ENCODE results near the gene SLC1A7. TPM values are rescaled to one million over a fixed set of nuclear protein-coding genes. Genes with fewer than 3 reads are reported as not detected.

The SLC1A7 gene
- total RNA-seq, 6 experiments from 2014 or later, result 0.09 TPM; not detected in 5

DNA sequence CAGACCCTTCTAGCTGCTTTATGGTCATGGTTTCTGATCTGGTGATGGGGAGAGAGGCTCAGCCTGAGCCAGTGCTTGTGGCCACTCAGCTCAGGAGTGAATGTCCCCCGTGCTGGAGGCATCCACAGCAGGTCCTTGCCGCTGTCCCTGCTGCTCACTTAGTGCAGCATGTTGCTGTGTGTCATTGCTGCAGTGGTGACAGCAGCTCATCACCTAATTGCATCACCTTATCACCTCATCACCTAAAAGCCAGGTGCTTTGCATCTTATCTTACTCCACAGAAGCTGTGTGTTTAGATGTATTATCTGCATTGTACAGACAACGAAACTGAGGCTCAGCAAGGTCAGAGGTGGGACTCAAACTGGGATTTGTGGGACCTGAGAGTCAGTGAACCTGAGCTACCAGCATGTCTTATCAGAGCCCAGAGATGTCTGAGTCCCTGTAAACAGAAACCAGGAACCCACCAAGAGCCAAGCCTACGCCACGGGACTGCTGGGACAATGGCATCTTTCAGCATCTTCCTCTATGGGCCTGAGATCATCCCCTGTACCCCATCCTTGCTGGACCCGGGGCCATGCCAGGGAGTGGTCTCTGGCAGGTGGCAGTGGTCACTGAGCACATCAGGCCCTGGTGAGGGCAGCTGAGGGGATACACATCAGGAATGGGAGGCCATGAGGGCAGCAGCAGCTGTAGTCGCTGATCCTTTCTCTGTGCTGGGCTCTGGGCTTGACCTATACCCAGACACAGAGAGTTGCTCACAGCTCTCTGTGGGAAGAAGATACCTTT, 73.9 kb downstream of the SLC1A7 start:
- no peak for DNase-seq
- Mint-ChIP-seq H3K9me3 (no peaks in the 10 kb centered on the region), H3K4me3 (no peak overlapping the region), H3K36me3 (ENCODE audit: low read depth) (no peaks in the 10 kb centered on the region), H3K4me1 (ENCODE audit: low read depth) (peaks cover 6% of the 10 kb centered on the region; the same call in 1 of the 2 replicates), H3K27ac (no peak overlapping the region), H3K27me3 (ENCODE audit: insufficient read depth) (peaks cover 10% of the 10 kb centered on the region; the same call in 1 of the 2 replicates)
- TF ChIP-seq, protein P1, sequence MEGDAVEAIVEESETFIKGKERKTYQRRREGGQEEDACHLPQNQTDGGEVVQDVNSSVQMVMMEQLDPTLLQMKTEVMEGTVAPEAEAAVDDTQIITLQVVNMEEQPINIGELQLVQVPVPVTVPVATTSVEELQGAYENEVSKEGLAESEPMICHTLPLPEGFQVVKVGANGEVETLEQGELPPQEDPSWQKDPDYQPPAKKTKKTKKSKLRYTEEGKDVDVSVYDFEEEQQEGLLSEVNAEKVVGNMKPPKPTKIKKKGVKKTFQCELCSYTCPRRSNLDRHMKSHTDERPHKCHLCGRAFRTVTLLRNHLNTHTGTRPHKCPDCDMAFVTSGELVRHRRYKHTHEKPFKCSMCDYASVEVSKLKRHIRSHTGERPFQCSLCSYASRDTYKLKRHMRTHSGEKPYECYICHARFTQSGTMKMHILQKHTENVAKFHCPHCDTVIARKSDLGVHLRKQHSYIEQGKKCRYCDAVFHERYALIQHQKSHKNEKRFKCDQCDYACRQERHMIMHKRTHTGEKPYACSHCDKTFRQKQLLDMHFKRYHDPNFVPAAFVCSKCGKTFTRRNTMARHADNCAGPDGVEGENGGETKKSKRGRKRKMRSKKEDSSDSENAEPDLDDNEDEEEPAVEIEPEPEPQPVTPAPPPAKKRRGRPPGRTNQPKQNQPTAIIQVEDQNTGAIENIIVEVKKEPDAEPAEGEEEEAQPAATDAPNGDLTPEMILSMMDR (IDR thresholded peaks at IDR 0.05), result no peak

DNA sequence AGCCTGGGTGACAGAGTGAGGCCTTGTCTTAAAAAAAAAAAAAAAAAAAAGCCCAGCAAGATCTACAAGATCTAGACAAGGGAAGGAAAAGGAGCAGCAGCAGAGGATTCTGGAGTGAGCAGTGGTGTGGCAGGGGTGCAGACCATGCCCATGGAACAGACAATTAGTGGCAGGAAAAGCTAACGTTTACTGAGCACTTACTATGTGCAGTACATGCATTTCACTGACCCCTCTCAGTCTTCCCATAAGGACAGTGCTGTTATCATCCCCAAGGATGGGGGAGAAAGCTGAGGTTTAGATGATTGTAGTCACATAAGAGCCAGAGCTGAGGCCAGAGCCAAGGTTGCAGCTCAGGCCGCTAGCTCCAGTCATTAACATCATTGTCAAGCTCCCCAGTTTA, 74.6 kb downstream of the SLC1A7 start:
- Mint-ChIP-seq H3K27me3 (ENCODE audit: insufficient read depth) (peaks cover 10% of the 10 kb centered on the region; the same call in 1 of the 2 replicates), H3K36me3 (ENCODE audit: low read depth) (no peaks in the 10 kb centered on the region)

DNA sequence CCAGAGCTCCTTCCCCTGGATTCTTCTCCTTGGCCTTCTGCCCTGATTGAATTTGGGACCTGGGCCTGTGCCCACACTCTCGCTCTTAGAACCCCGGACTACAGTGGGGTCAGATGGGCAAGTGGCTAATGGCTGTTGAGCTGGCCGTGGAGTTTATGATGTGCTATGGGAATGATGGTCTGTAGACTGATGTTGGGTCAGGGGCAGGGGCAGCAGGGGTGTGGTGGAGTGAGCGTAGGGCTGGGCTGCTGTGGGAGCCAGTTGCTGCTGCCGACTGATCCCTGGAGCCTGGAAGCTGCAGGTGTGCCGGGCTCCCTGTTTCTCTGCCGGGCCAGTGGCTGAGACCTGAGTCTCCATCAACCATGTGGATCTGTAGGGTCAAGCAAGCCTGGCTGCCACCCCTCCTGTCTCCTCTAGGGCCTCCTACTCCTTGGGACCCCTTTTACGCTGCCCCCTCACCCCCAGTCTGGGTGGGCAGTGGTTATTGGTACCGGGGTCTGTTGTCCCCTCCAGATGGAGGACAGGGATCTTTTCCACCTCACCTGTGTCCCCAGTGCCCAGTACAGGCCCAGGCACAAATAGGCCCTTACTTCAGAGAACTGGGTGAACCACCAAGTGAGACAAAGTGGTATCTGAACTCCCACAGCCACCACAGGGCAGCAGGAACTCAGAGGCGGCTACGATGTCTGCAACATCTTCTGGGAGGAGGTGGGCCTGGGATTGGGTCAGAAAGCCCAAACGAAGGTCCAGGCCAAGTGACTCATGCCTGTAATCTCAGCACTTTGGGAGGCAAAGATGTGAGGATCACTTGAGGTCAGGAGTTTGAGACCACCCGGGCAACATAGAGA, 75.3 kb downstream of the SLC1A7 start:
- Mint-ChIP-seq H3K36me3 (ENCODE audit: low read depth) (no peaks in the 10 kb centered on the region), H3K27ac (no peak overlapping the region), H3K9me3 (no peaks in the 10 kb centered on the region), H3K27me3 (ENCODE audit: insufficient read depth) (peaks cover 7% of the 10 kb centered on the region; the same call in 1 of the 2 replicates), H3K4me1 (ENCODE audit: low read depth) (peaks cover 6% of the 10 kb centered on the region; the same call in 1 of the 2 replicates), H3K4me3 (no peak overlapping the region)
- no peak for DNase-seq
- TF ChIP-seq, protein P1 (IDR thresholded peaks at IDR 0.05), result no peak

More for the DNA sequence above, 74.6 kb downstream of the SLC1A7 start:
- no peak overlapping the region for H3K4me3 Mint-ChIP-seq
- TF ChIP-seq, protein P1 (IDR thresholded peaks at IDR 0.05), result no peak
- H3K4me1 Mint-ChIP-seq (ENCODE audit: low read depth), result peaks cover 6% of the 10 kb centered on the region; the same call in 1 of the 2 replicates
- no peaks in the 10 kb centered on the region for H3K9me3 Mint-ChIP-seq
- DNase-seq, result no peak
- H3K27ac Mint-ChIP-seq, result no peak overlapping the region

DNA sequence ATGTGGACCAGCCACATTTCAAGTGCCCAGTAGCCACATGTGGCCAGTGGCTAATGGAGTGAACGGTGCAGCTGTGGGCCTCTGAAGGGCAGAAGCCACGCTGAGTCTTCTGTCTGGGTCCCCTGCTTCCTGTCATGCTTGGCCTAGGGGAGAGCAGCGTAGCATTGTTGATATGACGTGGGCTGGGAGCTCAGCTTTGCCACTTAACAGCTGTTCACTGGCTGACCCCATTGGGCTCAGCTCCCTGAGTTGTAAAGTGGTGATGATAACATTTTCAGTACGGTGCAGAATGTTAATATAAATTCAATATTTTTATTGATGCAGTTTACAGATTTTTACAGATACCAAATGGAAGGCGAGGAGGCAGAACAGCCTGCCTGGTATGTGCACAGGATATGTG, 76.0 kb downstream of the SLC1A7 start:
- H3K27me3 Mint-ChIP-seq (ENCODE audit: insufficient read depth), result peaks cover 7% of the 10 kb centered on the region; the same call in 1 of the 2 replicates
- no peaks in the 10 kb centered on the region for H3K36me3 Mint-ChIP-seq (ENCODE audit: low read depth)
- no peaks in the 10 kb centered on the region for H3K9me3 Mint-ChIP-seq
- H3K4me1 Mint-ChIP-seq (ENCODE audit: low read depth), result peaks cover 7% of the 10 kb centered on the region
- no peak overlapping the region for H3K27ac Mint-ChIP-seq
- no peak for DNase-seq
- no peak overlapping the region for H3K4me3 Mint-ChIP-seq
- TF ChIP-seq, protein P1 (IDR thresholded peaks at IDR 0.05), result no peak

DNA sequence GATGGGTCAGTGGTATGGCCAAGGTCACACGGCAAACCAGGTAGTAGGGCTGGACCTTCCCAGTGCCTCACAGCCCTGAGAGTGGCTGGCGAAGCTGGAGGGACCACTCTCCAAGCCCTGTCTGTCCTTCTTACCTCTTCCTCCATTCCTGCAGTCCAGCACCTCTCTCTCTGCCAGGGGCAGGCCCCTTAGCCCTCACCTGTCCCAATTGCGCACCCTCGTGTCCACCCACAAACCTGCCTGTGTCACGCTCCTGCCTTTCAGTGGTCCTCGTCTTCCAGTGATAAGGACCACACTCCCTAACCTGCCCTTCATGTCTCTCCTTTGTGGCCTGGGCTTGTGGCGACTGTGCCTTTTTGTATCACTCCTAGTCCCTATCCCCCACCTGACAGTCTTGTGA, 77.0 kb downstream of the SLC1A7 start:
- no peaks in the 10 kb centered on the region for H3K36me3 Mint-ChIP-seq (ENCODE audit: low read depth)
- no peak overlapping the region for H3K27ac Mint-ChIP-seq
- H3K9me3 Mint-ChIP-seq, result no peaks in the 10 kb centered on the region
- H3K4me1 Mint-ChIP-seq (ENCODE audit: low read depth), result peaks cover 18% of the 10 kb centered on the region
- DNase-seq, result no peak
- TF ChIP-seq, protein P1 (IDR thresholded peaks at IDR 0.05), result no peak
- peaks cover 4% of the 10 kb centered on the region; the same call in 1 of the 2 replicates for H3K27me3 Mint-ChIP-seq (ENCODE audit: insufficient read depth)
- no peak overlapping the region for H3K4me3 Mint-ChIP-seq
